ENCODE results near the gene UVRAG. TPM values are rescaled to one million over a fixed set of nuclear protein-coding genes. Genes with fewer than 3 reads are reported as not detected.

The UVRAG gene
- polyA plus RNA-seq: 10 to 100 TPM in 2 of 3 donors, 1 to 10 TPM in 1; 3.8 to 19.2 (median 13.4) TPM

GRCh38 chr11:75814677-75815344 is at the start of gene UVRAG:
Gene UVRAG, plus strand, starts transcription at chr11:75815210. Its CDS starts 198 bp downstream, at chr11:75815408.
- H3K27ac ChIP-seq (ENCODE audit: low read depth, low read length): peak within 1 kb of the TSS; percentile 81
- WGBS, 3 donors: 1% methylated on average over 37 to 39 of the region's 39 CpGs

- 70 to 81% (median 72%) methylated on average over 4 of the region's 4 CpGs for WGBS, 3 donors
- no peak overlapping the region for H3K27ac ChIP-seq (ENCODE audit: low read depth, low read length)
These were observed 48.4 kb upstream of the UVRAG start for GRCh38 chr11:75766443-75767227.

- no peak overlapping the region for H3K27ac ChIP-seq (ENCODE audit: low read depth, low read length)
- WGBS, 3 donors: 93 to 95% (median 94%) methylated on average over 6 of the region's 6 CpGs
These were observed 47.8 kb upstream of the UVRAG start for GRCh38 chr11:75767228-75767572.

GRCh38 chr11:75767793-75768111 is 47.3 kb upstream of the UVRAG start:
- H3K27ac ChIP-seq (ENCODE audit: low read depth, low read length): no peak overlapping the region
- 37 to 58% (median 40%) methylated on average over 1 of the region's 1 CpG for WGBS, 3 donors

GRCh38 chr11:75768112-75768908 is 46.7 kb upstream of the UVRAG start, which contains the start of gene DGAT2:
Gene DGAT2, plus strand, starts transcription at chr11:75768778. Its CDS starts 214 bp downstream, at chr11:75768992.
- no peak within 1 kb of the TSS for H3K27ac ChIP-seq (ENCODE audit: low read depth, low read length)
- 2 to 4% (median 3%) methylated on average over 56 to 66 of the region's 66 CpGs for WGBS, 3 donors

- H3K27ac ChIP-seq (ENCODE audit: low read depth, low read length): no peak overlapping the region
- 12 to 17% (median 15%) methylated on average over 37 to 46 of the region's 46 CpGs for WGBS, 3 donors
These were observed 45.9 kb upstream of the UVRAG start for GRCh38 chr11:75768909-75769771.

- WGBS, 3 donors: 63 to 78% (median 72%) methylated on average over 5 of the region's 5 CpGs
- H3K27ac ChIP-seq (ENCODE audit: low read depth, low read length): no peak overlapping the region
These were observed 44.9 kb upstream of the UVRAG start for GRCh38 chr11:75770102-75770501.

- no peak overlapping the region for H3K27ac ChIP-seq (ENCODE audit: low read depth, low read length)
These were observed 43.2 kb upstream of the UVRAG start for GRCh38 chr11:75771646-75772410.

GRCh38 chr11:75773595-75774353 is 41.2 kb upstream of the UVRAG start:
- WGBS, 3 donors: 50 to 80% (median 62%) methylated on average over 5 of the region's 5 CpGs
- no peak overlapping the region for H3K27ac ChIP-seq (ENCODE audit: low read depth, low read length)

More at GRCh38 chr11:75771646-75772410, 43.2 kb upstream of the UVRAG start:
- WGBS, 3 donors: 67 to 86% (median 68%) methylated on average over 6 of the region's 6 CpGs

GRCh38 chr11:75775056-75775455 is 40.0 kb upstream of the UVRAG start:
- no peak overlapping the region for H3K27ac ChIP-seq (ENCODE audit: low read depth, low read length)
- WGBS, 3 donors: 95 to 98% (median 95%) methylated on average over 3 of the region's 3 CpGs

- H3K27ac ChIP-seq (ENCODE audit: low read depth, low read length): no peak overlapping the region
- WGBS, 3 donors: 82 to 90% (median 85%) methylated on average over 4 of the region's 4 CpGs
These were observed 38.5 kb upstream of the UVRAG start for GRCh38 chr11:75776546-75776945.

- no peak overlapping the region for H3K27ac ChIP-seq (ENCODE audit: low read depth, low read length)
- WGBS, 3 donors: 71 to 92% (median 77%) methylated on average over 13 of the region's 13 CpGs
These were observed 37.4 kb upstream of the UVRAG start for GRCh38 chr11:75777461-75778110.

GRCh38 chr11:75778962-75779361 is 36.0 kb upstream of the UVRAG start:
- WGBS, 3 donors: 87 to 95% (median 91%) methylated on average over 5 of the region's 5 CpGs
- H3K27ac ChIP-seq (ENCODE audit: low read depth, low read length): no peak overlapping the region

- WGBS, 3 donors: 60 to 79% (median 66%) methylated on average over 2 of the region's 2 CpGs
- no peak overlapping the region for H3K27ac ChIP-seq (ENCODE audit: low read depth, low read length)
These were observed 35.0 kb upstream of the UVRAG start for GRCh38 chr11:75779960-75780359.

- WGBS, 3 donors: 81 to 93% (median 87%) methylated on average over 3 of the region's 3 CpGs
These were observed 34.1 kb upstream of the UVRAG start for GRCh38 chr11:75780888-75781287.

GRCh38 chr11:75781296-75781695 is 33.7 kb upstream of the UVRAG start:
- 90 to 98% (median 96%) methylated on average over 7 of the region's 7 CpGs for WGBS, 3 donors
- no peak overlapping the region for H3K27ac ChIP-seq (ENCODE audit: low read depth, low read length)

More at GRCh38 chr11:75780888-75781287, 34.1 kb upstream of the UVRAG start:
- no peak overlapping the region for H3K27ac ChIP-seq (ENCODE audit: low read depth, low read length)

Measured in adipose tissue (tissue), 3 donors.